ENCODE measurements around the gene DYNLRB2. TPM values are rescaled to one million over a fixed set of nuclear protein-coding genes. Genes with fewer than 3 reads are reported as not detected.

Gene DYNLRB2
- total RNA-seq, 6 experiments from 2014 or later: 0.47 to 0.64 TPM; not detected in 4

- no peaks in the 10 kb centered on the region for H3K36me3 ChIP-seq
- DNase-seq: no peak
- WGBS (ENCODE audit: insufficient coverage, low coverage, low lambda C conversion rate, missing lambda C conversion rate): 100% methylated on average over 2 of the region's 2 CpGs
- H3K27me3 ChIP-seq: no peaks in the 10 kb centered on the region
- no peaks in the 10 kb centered on the region for H3K4me1 ChIP-seq
- TF ChIP-seq POLR2A (IDR thresholded peaks at IDR 0.05) (no peak), CTCF (IDR thresholded peaks at IDR 0.05) (no peak)
- ATAC-seq: no peak
- no peak overlapping the region for H3K4me3 ChIP-seq
- intact Hi-C loops (cut with DNase I): no loop called here
- H3K27ac ChIP-seq: no peak overlapping the region
- no peaks in the 10 kb centered on the region for H3K9me3 ChIP-seq
Measured at GRCh38 chr16:80517846-80518245, 22.9 kb upstream of the DYNLRB2 start.

DNA sequence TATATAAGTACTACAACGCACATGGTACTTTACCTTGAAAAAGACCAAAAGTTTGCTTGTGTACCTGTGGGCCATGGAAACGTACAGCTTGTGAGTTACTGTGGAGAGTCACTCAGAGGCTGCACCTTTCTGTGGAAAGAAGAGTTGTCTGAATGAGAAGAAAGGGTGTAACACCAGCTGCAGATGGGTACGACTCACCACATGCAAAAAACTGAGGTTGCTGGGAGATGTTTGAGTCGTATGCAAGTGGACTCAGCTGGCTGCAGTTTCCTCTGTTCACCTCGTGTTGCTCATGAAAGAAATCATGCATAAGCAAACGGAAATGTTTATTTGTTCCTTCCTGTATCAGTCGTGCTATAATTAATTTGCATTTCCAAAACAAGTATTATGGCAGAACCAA lies 22.4 kb upstream of the DYNLRB2 start:
- TF ChIP-seq POLR2A (IDR thresholded peaks at IDR 0.05) (no peak), CTCF (IDR thresholded peaks at IDR 0.05) (no peak)
- Histone ChIP-seq H3K4me1 (no peaks in the 10 kb centered on the region), H3K9me3 (no peaks in the 10 kb centered on the region), H3K27ac (no peak overlapping the region), H3K36me3 (no peaks in the 10 kb centered on the region), H3K27me3 (no peaks in the 10 kb centered on the region), H3K4me3 (no peak overlapping the region)
- intact Hi-C loops (cut with DNase I): no loop called here
- ATAC-seq: no peak
- no peak for DNase-seq
- 38% methylated on average over 7 of the region's 7 CpGs for WGBS (ENCODE audit: insufficient coverage, low coverage, low lambda C conversion rate, missing lambda C conversion rate)

- H3K27ac ChIP-seq: no peak overlapping the region
- no peaks in the 10 kb centered on the region for H3K9me3 ChIP-seq
- no peak for TF ChIP-seq POLR2A (IDR thresholded peaks at IDR 0.05)
- TF ChIP-seq CTCF (IDR thresholded peaks at IDR 0.05): no peak
- no peaks in the 10 kb centered on the region for H3K36me3 ChIP-seq
- ATAC-seq: no peak
- intact Hi-C loops (cut with DNase I): no loop called here
- no peaks in the 10 kb centered on the region for H3K4me1 ChIP-seq
- DNase-seq: no peak
- WGBS (ENCODE audit: insufficient coverage, low coverage, low lambda C conversion rate, missing lambda C conversion rate): 46% methylated on average over 3 of the region's 3 CpGs
- no peak overlapping the region for H3K4me3 ChIP-seq
- H3K27me3 ChIP-seq: no peaks in the 10 kb centered on the region
Measured at GRCh38 chr16:80519189-80519588, 21.6 kb upstream of the DYNLRB2 start.

DNA sequence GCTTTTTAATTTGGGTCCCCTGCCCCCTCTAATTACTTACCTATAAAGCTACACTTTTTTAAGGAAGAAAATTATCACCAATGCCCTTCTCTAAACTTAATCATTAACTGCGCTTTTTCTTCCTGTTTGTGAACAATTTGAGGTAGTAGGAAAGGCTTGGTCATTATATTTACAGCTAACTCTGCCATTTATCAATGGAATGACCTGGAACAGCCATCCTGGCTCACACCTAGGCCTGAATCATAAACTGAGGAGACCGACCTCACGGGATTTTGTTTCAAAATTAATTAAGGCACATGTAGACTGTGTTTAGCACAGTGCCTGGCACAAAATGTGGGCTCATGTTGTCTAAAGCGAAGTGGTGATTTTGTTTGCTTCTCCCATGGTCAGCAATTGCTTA lies 15.4 kb upstream of the DYNLRB2 start:
- no peak for DNase-seq
- no peak for ATAC-seq
- TF ChIP-seq POLR2A (IDR thresholded peaks at IDR 0.05) (no peak), CTCF (IDR thresholded peaks at IDR 0.05) (no peak)
- Histone ChIP-seq H3K36me3 (no peaks in the 10 kb centered on the region), H3K9me3 (no peaks in the 10 kb centered on the region), H3K4me1 (no peaks in the 10 kb centered on the region), H3K27me3 (no peaks in the 10 kb centered on the region), H3K27ac (no peak overlapping the region), H3K4me3 (no peak overlapping the region)
- intact Hi-C loops (cut with DNase I): no loop called here
- WGBS (ENCODE audit: insufficient coverage, low coverage, low lambda C conversion rate, missing lambda C conversion rate): 86% methylated on average over 4 of the region's 4 CpGs
